ENCODE data around the gene ACIN1. TPM values are rescaled to one million over a fixed set of nuclear protein-coding genes. Genes with fewer than 3 reads are reported as not detected.

The ACIN1 gene
- polyA plus RNA-seq, 1 donor (not counting 4 experiments of a cell fraction or from before 2014, with no cell fraction given): 104 TPM

- peaks cover 8 to 12% of the 10 kb centered on the region in 2 experiments for H3K36me3 ChIP-seq (ENCODE audit: control insufficient read depth in 2 of 2, extremely low read depth in 1 of 2, insufficient read depth in 2 of 2, low read length in 2 of 2)
- dilution Hi-C loops (cut with MboI; ENCODE audit: extremely low pct_ligation_motif_present, low sequenced_read_pairs): no loop called here
- peaks cover 10% of the 10 kb centered on the region for H3K79me2 ChIP-seq (ENCODE audit: control insufficient read depth, insufficient read depth, low read length)
Measured at GRCh38 chr14:23024612-23025075, 70.3 kb downstream of the ACIN1 start.

GRCh38 chr14:23023795-23024152 is 71.2 kb downstream of the ACIN1 start:
- H3K79me2 ChIP-seq (ENCODE audit: control insufficient read depth, insufficient read depth, low read length): peaks cover 2% of the 10 kb centered on the region
- DNase-seq (ENCODE audit: low read depth, low spot score) (no peak), FAIRE-seq (no peak)
- dilution Hi-C loops (cut with MboI; ENCODE audit: extremely low pct_ligation_motif_present, low sequenced_read_pairs): no loop called here
- H3K27ac ChIP-seq (ENCODE audit: control insufficient read depth, insufficient read depth, low read length): no peak overlapping the region
- no peaks in the 10 kb centered on the region for H3K9me3 ChIP-seq (ENCODE audit: control insufficient read depth, low read depth, low read length)
- H3K36me3 ChIP-seq (ENCODE audit: control insufficient read depth in 2 of 2, extremely low read depth in 1 of 2, insufficient read depth in 2 of 2, low read length in 2 of 2): peaks cover 8 to 9% of the 10 kb centered on the region in 2 experiments
- no peaks in the 10 kb centered on the region for H3K9me1 ChIP-seq (ENCODE audit: control insufficient read depth, extremely low read depth, insufficient read depth, low read length)
- H3K4me3 ChIP-seq (ENCODE audit: control insufficient read depth in 2 of 3, extremely low read depth in 1 of 3, insufficient read depth in 2 of 3, low read depth in 1 of 3, low read length in 3 of 3): no peak overlapping the region
- no peak overlapping the region for H2AFZ ChIP-seq (ENCODE audit: control insufficient read depth, low read length)
- H3K27me3 ChIP-seq (ENCODE audit: control insufficient read depth, extremely low read depth, insufficient read depth, low read length): no peaks in the 10 kb centered on the region
- no peaks in the 10 kb centered on the region for H4K20me1 ChIP-seq (ENCODE audit: control insufficient read depth, extremely low read depth, insufficient read depth, low read length)
- no peak overlapping the region for H3K9ac ChIP-seq (ENCODE audit: control insufficient read depth, extremely low read depth, insufficient read depth, low read length)
- TF ChIP-seq EZH2 (IDR thresholded peaks at IDR 0.05; ENCODE audit: low read length): no peak
- no peak for TF ChIP-seq CTCF (optimal IDR thresholded peaks at IDR 0.05 in 1 of 3, IDR thresholded peaks at IDR 0.05 in 1 of 3, conservative IDR thresholded peaks at IDR 0.05 in 1 of 3; ENCODE audit: extremely low read depth in 1 of 3, insufficient read depth in 2 of 3, low read length in 3 of 3)
- H3K4me2 ChIP-seq (ENCODE audit: control insufficient read depth, extremely low read depth, insufficient read depth, low read depth, low read length): no peak overlapping the region
- H3K4me1 ChIP-seq (ENCODE audit: control insufficient read depth, extremely low read depth, insufficient read depth, low read length): no peaks in the 10 kb centered on the region

More at GRCh38 chr14:23024612-23025075, 70.3 kb downstream of the ACIN1 start:
- Histone ChIP-seq H3K9me1 (ENCODE audit: control insufficient read depth, extremely low read depth, insufficient read depth, low read length) (no peaks in the 10 kb centered on the region), H3K4me1 (ENCODE audit: control insufficient read depth, extremely low read depth, insufficient read depth, low read length) (no peaks in the 10 kb centered on the region), H3K9me3 (ENCODE audit: control insufficient read depth, low read depth, low read length) (no peaks in the 10 kb centered on the region), H3K4me3 (ENCODE audit: control insufficient read depth in 2 of 3, extremely low read depth in 1 of 3, insufficient read depth in 2 of 3, low read depth in 1 of 3, low read length in 3 of 3) (no peak overlapping the region), H2AFZ (ENCODE audit: control insufficient read depth, low read length) (no peak overlapping the region), H3K27ac (ENCODE audit: control insufficient read depth, insufficient read depth, low read length) (no peak overlapping the region), H3K27me3 (ENCODE audit: control insufficient read depth, extremely low read depth, insufficient read depth, low read length) (no peaks in the 10 kb centered on the region), H3K4me2 (ENCODE audit: control insufficient read depth, extremely low read depth, insufficient read depth, low read depth, low read length) (no peak overlapping the region), H4K20me1 (ENCODE audit: control insufficient read depth, extremely low read depth, insufficient read depth, low read length) (no peaks in the 10 kb centered on the region), H3K9ac (ENCODE audit: control insufficient read depth, extremely low read depth, insufficient read depth, low read length) (no peak overlapping the region)
- DNase-seq (ENCODE audit: low read depth, low spot score): no peak
- TF ChIP-seq EZH2 (IDR thresholded peaks at IDR 0.05; ENCODE audit: low read length) (no peak), CTCF (optimal IDR thresholded peaks at IDR 0.05 in 1 of 3, IDR thresholded peaks at IDR 0.05 in 1 of 3, conservative IDR thresholded peaks at IDR 0.05 in 1 of 3; ENCODE audit: extremely low read depth in 1 of 3, insufficient read depth in 2 of 3, low read length in 3 of 3) (no peak)
- no peak for FAIRE-seq

Data from keratinocyte (primary cell).